ENCODE measurements around the gene RSRC1.
"Not testable (repeated sequence)": the region's sequence is repeated elsewhere in the genome, so short reads cannot be mapped to it uniquely, and the experiment has no call there.

The RSRC1 gene

DNA sequence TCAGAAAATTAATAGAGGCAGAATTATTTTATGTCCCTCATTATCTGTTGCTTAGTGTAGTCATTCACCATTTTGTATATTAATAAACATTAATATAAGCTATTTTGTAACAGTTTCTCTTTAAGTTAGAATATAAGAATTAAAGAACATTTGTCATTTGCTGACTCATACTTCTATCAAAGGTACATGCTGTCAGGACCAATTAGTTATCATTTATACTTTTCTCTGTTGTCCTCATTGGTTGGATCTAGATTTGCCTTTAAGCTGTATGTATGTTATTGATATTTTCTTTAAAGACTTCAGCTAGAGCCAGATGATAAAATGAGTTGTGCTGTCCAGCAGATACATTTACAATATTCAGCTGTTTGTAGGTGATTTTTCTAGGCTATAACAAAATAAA is 292.7 kb downstream of the RSRC1 start:
- no peak for DNase-seq (ENCODE audit: low read depth in 3 of 3)

DNA sequence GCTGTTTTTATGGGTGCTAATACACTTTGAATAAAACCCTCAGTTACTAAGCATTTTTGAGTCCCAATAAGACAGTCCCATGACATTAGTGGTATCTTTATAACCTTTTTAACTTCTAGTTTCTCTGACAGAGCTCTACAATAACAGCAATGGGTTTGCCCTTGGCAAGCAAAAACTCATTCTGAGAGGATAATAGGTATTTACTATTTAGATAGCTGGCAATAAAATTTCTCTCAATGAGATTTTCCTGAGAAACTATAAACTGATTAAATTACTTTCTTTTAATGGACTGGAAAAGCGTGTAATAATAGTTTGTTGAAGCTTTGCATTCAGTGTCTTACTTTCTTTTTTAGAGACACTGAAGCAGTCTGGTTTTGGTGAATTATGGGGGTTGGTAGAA is 293.1 kb downstream of the RSRC1 start:
- DNase-seq (ENCODE audit: low read depth in 3 of 3): no peak

DNA sequence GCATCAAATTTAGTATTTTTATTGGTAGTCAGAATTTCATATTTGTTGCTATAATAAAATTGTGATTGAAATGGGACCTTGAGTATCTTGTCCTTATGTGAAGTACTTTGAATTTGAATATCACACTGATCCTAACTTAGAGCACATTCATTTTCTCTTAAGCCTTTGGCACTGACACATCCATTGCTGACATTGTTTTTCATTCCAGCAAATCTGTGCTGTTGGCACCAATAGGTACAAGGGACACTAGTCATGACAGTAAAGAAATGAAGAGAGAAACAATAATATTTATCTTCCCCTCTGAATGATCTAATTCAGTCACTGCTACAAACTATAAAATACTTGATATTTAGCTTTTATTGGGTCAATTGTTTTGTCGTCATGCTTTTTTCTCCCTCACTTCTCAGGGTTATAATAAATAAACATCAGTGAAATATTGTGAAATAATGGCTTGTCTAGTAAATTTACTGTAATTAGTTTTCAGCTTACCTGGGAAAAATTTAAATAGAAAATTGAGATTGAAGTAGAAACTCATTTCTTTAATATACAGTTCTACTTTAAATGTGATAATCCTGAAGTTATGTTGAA is 294.3 kb downstream of the RSRC1 start:
- no peak for DNase-seq (ENCODE audit: low read depth in 3 of 3)

DNA sequence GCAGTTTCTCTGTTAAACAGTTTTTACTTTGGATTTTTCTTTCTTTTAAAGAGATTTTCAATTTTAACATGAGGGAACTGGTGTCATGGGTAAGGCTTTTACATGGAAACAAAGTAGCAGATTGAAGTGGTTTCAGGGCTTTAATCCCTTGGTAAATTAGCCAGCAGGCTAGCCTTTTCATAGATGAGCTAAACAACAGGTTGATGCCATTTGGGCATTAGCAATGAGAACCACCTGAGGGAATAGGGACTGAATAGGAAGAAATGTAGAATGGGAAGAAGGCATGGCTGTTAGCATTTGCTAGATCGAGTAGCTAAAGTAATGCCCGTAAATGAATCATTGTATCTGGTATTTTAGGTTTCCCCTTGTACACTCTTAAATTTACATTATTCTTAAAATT is 295.6 kb downstream of the RSRC1 start:
- DNase-seq (ENCODE audit: low read depth in 3 of 3): no peak

DNA sequence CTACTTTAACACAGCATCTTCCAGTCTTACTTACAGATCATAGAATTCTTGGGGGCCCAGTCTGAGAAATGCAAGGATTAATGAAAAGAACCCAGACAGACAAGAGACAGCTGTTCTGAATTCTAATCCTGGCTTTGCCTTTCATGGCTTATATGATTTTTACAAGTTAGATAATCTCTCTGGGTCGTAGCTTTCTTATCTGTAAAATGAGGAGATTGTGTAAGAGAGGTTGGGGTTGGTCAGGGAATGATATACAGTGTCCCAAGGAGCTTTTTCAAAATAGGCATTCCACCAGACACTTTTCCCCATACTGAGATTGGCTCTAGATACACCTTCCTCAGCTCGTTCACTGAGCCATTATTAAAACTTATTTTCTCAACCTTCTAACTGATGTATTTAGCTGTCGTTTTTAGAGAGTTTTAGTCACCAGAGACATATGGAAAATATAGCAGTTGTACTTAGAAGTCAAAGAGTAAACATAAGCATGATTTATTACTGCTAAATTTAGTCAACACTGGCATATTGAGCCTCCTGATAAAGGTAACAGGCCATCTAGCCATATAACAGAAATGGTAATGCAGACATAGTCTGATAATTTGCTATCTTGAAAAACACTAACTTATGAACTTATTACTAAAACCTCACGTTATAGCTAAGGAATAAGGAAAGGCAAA is 298.1 kb downstream of the RSRC1 start:
- DNase-seq (ENCODE audit: low read depth in 3 of 3): no peak

DNA sequence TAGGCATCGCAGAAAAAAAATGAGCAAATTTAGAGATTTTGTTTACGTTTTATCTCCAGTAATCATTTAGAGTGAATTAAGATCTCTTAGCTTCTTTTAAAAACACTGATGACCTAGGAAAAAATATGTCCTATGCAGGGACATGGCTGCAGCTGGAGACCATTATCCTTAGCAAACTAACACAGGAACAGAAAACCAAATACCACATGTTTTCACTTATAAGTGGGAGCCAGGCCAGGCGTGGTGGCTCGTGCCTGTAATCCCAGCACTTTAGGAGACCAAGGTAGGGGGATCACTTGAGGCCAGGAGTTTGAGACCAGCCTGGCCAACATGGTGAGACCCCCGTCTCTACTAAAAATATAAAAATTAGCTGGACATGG is 298.6 kb downstream of the RSRC1 start:
- DNase-seq (ENCODE audit: low read depth in 3 of 3): not testable (repeated sequence)

DNA sequence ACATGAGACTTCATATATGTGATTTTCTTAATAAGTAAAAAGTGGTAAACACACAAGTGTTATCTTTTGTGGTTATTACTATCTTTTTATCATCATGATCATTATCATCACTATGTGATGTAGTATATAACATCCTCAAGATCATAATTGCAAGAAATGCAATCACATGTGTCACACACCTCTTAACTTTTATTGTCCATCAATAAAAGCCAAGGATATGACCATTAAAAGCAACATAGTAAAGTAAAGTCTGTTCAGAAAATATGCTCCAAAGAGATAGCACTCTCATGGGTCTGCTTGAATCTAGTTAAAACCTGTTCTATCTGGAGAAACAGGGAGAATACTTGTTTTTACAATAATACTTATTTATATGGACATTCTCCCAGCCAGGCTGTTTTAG is 308.1 kb downstream of the RSRC1 start:
- no peak for DNase-seq (ENCODE audit: low read depth in 3 of 3)

DNA sequence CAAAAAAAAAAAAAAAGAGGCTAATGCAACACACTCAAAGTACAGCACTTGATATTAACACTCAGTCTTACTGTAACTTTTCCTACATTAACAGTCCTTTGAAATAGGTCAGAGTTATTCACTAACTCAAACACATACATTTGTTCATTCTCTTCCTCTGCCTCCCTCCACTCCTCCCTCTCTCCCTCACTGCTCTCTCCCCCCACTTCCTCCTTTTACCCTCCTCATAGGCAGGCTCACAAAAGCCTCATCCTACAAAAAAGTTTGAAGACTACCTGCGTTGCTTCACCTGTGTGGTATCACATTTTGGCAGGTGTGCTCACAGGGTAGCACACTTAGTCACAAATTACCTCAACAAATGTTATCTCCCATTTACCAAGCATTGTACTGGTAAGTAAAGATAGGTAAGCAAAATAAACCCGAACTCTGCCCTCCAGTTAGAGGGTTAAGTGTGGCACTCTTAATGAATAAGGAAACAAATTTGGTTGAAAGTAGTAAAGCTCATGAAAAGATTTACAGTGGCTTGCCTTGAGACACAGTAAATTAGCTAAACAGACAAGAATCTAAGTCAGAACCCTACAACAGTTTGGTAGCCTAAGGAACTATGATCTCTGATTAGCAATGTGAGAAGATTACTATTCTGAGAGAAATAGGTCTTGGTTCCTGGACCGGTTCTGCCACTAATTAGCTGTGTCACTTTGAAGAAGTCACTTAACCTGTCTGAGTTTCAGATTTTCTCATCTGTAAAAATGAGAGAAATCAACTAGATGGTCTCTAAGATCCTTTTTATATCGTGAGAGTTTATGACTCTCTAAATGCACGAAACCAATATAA is 310.1 kb downstream of the RSRC1 start:
- no peak for DNase-seq (ENCODE audit: low read depth in 3 of 3)

DNA sequence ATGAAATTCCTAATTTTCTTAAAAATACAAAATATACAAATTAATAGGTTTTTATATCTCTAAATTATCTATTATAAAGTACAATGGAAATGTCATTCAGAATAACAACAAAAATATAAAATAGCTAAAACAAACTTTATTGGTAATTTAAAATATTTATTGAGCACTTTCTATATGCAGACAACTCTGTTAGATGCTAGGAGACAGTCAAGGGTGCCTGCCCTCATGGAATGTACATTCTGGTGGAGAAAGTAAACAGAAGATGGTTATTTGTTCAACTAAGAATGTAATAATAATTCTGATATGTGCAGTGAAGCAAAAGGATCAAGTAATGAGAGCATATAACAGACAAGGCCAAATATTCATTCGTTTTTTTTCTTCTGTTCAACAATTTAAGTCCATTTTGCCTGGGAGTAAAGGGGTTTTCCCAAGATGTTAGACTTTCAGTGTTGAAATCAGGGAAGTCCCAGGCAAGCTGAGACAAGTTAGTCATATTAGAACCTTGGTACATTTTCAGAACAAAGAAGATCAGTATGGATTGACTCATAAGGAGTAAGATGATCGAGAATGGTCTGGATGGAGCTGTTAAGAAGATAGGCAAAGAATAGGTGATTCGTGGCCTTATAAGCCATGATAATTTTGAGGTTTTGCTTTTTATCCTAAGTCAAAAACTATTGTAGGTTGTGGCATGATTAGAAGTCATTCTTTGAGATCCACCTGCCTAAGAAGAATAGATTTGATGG is 310.9 kb downstream of the RSRC1 start:
- no peak for DNase-seq (ENCODE audit: low read depth in 3 of 3)

DNA sequence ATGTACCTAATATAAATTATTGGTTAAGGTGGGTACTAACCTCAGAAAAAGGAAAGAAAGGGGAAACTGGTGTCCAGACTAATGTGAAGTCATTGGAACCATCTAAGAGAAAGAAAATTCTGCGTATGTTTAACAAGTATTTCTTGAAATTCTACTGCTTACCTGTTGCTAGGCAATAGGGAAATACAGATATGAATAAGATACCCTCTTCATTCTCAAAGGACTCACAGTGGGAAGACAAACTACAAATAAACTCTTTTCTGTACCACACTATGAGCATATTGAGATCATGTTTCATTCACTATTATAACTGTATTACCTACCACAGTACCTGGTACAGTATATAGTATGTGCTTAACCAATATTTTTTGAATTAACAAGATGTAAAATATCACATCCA is 320.6 kb downstream of the RSRC1 start:
- no peak for DNase-seq (ENCODE audit: low read depth in 3 of 3)

DNA sequence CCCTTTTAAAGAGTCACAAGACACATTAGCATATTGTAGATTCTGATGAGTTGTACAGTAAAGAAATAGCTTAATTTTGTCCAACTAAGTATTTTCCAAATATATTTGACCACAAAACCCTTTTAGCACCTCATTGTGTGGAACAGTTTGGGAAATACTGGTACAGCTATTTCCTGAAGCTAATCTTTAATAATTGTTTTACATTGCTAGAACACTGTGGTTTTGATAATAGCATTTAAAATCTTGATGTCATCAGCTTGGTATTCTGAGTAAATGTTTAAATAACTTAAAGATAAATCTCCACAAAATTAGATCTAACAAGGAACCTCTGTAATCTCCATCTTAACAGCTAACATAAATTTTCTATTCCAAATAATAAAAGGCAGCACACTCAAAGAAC is 321.1 kb downstream of the RSRC1 start:
- DNase-seq (ENCODE audit: low read depth in 3 of 3): no peak

DNA sequence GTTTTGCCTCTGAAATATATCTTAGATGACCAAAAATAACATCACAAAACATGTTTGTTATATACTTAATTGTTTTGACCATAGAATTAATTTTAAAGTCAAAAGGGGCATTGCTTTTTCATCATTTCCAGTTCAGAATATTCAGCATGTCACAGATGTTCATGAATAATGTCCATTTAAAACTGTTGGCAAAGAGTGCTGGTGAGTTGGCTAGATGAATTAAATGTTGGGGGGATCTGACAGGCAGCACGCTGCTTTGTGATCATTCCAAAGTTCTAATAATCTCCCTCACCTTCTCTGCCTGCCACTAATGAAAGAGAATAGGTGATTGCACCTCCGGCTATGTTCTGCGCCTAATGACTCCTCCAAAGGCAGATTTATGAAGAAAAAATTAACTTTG is 321.9 kb downstream of the RSRC1 start:
- DNase-seq (ENCODE audit: low read depth in 3 of 3): no peak

DNA sequence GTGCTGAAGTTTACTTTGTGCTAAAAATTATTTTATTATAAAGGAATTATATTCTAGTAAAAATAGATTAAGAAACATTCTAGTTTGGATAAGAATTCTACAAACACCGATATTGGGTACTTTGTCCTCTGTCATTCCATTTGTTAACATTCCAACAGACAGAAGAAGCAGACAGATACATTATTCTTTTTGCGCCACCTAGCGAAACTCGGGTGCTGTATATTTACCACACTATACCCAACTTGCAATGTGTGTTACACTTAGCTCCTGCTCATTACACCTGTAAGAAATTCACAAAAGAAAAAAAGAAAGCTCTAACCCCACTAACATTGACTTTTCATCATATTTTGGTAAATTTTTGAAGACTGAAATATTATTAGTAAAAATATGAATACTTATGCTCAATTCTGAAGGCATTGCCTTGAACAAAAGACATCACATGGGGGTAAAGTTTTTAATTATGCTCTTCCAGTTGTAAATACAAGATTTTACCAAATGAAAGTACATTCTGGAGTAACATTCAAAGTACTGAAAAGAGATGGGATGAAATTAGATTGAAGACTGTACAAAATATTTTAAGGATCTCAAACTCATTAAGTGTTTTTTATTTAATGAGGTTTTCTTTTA is 324.6 kb downstream of the RSRC1 start:
- DNase-seq (ENCODE audit: low read depth in 3 of 3): peak; percentile 4 to 11 (median 5)

DNA sequence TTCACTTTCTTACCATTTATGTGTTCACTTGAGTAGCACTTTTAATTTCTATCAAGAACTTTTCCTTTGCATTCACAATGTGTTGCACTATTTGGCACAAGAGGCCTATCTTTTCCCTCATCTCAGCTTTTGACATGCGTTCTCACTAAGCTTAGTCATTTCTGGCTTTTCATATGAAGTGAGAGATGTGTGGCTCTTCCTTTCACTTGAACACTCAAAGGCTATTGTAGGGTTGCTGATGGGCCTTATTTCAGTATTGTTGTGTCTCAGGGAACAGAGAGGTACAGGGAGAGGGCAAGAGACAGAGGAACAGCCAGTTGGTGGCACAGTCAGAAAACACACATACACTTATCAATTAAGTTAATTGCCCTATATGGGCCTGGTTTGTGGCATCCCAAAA is 333.7 kb downstream of the RSRC1 start:
- DNase-seq (ENCODE audit: low read depth in 3 of 3): no peak

DNA sequence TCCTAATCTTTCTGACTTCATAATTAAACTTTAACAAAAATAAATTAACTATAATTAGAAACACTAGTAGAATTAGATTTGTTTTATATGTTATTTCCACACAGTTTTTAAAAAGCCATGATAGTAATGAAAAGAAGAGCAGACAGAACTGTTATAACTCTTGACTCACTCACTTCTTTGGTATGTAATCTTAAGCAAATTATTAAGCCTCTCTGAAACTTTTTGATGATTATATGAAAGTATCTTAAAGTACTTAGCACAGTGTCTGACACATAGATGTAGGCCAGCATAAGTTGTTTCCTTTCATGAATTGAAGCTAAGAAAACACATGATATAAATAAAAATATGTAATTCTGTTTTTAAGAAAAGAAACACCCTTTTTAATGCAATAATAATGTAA is 337.5 kb downstream of the RSRC1 start:
- DNase-seq (ENCODE audit: low read depth in 3 of 3): no peak

DNA sequence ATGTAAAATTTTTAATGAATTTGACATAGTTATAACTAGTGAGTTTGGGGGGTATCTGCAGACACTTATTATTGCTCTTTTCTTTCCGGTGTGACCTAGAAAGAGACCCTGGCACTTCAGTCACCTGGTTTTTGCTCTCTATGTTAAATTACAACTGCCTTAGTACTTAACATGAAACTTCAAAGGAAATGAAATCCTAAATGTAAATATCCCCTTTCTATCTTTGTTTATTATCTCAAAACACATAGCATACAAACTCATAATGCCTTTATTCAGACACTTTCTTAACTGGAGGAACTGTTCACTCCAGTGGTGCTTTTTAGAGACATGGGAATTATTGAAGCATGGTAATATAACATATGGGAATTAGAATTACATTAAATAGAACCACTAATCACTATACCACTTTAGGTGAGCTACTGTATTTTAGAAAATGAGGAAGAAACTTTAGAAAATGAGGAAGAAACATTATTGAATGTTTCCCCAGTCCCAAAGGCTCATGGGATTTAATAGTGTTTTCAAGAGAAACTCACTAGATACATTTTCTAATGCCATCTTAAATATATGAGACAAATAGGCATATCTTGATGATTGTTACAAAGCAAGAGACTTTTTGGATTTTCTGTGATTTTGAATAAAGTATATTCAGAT is 341.6 kb downstream of the RSRC1 start:
- DNase-seq (ENCODE audit: low read depth in 3 of 3): no peak

DNA sequence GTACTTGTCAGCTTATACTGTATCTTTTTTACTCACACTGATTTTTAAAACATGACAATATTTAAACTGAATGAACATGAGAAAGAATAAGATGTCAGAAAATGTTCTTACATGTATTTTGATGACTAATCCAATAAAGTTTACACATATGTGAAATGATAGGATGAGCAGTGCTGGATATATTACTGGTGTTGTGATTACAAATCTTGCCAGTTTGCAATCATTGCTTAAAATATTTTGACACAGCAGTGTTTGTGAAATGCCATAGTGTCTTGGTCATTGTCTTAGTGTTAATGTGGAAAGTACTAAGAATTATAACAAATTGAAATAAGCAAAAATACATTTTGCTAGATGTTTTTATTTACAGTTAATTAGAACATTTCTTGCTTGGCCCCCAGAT is 342.4 kb downstream of the RSRC1 start:
- no peak for DNase-seq (ENCODE audit: low read depth in 3 of 3)

DNA sequence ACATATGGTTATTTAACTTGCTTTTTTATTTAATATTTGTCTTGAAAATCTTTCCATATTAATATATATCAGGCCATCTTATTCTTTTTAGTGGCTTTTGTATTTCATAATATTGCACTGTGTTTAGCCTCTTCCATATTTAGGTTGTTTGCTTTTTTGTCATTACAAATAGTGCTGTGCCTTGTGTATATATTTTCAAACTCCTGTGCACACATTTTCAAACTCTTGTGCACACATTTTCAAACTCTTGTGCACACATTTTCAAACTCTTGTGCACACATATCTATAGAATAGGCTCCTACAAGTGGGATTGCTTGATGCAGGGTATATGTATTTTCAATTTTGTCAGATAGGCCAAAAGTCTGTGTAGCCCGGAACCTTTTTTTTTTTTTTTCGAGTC is 343.1 kb downstream of the RSRC1 start:
- no peak for DNase-seq (ENCODE audit: low read depth in 3 of 3)

DNA sequence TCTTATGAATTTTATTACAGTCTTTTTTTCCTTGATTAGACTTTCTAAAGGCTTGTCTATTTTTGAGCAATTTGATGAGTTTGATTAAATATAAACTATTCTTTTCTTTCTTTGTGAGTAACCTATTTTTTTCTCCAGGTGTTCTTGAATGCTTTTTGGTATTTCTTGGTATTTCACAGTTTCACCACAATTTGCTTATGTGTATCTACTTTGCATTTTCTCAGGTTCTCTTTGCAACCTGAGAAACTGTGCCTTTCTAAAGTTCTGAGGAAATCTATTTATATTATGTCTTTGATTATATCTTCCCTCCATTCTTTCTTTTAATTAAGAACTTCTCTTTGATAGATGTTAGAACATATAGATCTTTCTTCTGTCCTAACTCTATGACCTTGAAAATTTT is 344.0 kb downstream of the RSRC1 start:
- no peak for DNase-seq (ENCODE audit: low read depth in 3 of 3)

DNA sequence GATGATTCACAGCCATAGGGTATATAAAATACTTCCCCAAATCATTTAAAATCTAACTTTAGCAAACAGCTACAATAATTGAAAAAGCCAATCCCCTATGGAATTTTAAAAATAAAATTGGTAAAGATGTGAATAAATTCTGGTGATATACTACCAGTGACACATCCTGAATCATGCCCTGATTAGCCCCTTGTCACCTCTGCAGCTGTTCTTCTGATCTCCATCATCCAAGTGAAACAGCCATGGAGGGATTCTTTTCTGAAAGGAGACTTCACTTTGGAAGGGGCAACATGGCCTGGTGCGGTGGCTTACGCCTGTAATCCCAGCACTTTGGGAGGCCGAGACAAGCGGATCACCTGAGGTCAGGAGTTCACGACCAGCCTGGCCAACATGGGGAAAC is 345.5 kb downstream of the RSRC1 start:
- DNase-seq (ENCODE audit: low read depth in 3 of 3): no peak

DNA sequence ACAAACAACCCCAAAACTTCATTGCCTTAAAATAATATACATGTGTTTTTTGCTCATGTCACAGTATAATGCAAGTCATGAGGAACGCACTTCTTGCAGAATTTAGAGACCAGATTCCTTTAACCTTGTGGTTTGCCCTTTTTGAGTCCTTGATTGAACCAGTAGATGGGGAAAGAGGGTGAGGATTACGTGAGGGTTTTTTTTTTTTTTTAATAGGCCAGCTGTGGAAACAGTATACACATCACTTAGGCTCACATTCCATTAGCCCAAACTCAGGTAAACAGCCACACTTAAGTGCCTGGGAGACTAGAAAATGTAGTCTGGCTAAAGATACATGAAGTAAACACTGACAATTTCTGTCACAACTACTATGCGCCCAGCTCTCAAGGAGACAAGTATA is 346.2 kb downstream of the RSRC1 start:
- no peak for DNase-seq (ENCODE audit: low read depth in 3 of 3)

DNA sequence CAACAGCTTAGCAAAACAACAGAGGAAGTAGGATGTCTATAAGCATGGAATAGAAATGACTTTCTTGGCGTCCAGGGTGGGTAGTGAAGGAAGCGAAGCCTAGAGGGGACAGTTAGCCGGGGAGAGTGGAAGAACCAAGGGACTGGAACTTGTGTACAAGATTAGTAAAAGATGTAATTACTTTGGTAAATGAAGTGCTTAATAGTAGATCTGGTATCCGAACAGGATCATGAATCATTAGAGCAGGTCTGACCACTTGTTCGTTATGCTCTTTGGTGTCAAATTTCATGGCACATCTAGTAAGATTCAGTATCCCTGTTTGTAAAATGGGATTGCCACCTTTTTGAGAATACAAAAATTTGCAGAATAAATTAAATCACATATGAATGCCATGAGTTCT is 348.6 kb downstream of the RSRC1 start:
- no peak for DNase-seq (ENCODE audit: low read depth in 3 of 3)
